ENCODE measurements around the gene PADI1.

Gene PADI1

DNA sequence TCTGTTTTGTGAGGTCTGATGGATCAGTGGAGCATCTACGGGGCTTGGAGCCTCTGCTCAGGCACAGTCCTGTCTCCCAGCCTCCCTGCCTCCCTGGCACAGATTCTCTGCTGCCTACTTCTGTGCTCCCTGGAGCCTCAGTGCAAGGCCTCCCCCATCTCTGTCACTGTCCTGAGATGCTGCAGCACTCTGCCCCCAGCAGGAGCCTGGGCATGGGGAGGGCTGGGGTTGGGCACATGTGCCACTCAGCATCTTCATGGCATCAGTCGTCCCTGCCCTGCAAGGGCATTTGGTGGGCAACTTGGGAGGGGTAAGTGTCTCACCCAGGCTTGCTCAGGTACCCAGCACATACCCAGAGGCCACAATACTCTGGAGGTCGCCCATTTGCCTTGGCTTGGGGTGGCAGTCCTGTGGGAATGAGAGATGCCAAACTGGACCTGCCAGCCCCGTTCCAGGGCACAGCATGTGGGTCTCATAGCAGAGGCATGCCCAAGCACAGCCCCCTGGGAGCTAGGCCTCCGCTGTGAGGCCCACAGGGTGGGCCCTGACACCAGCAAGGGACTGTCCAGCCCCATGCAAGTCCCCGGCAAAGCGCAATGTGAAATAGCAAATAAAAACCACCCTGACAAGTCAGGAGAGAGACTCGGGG lies 72.7 kb downstream of the PADI1 start:
- no peaks in the 10 kb centered on the region for H3K9me3 ChIP-seq (ENCODE audit: low read depth, low read length)
- no peak overlapping the region for H3K9ac ChIP-seq (ENCODE audit: insufficient read length)
- DNase-seq (ENCODE audit: low read depth, low spot score): no peak
- no peaks in the 10 kb centered on the region for H3K36me3 ChIP-seq (ENCODE audit: insufficient read depth, low read length)
- H3K27ac ChIP-seq: no peak overlapping the region
- TF ChIP-seq FOXP2 (optimal IDR thresholded peaks at IDR 0.05; ENCODE audit: control extremely low read depth, extremely low read length, insufficient read depth) (no peak), POLR2AphosphoS5 (IDR thresholded peaks at IDR 0.05; ENCODE audit: borderline replicate concordance, low read depth, low read length) (no peak), EZH2 (IDR thresholded peaks at IDR 0.05) (no peak)
- H3K4me3 ChIP-seq: no peak overlapping the region

DNA sequence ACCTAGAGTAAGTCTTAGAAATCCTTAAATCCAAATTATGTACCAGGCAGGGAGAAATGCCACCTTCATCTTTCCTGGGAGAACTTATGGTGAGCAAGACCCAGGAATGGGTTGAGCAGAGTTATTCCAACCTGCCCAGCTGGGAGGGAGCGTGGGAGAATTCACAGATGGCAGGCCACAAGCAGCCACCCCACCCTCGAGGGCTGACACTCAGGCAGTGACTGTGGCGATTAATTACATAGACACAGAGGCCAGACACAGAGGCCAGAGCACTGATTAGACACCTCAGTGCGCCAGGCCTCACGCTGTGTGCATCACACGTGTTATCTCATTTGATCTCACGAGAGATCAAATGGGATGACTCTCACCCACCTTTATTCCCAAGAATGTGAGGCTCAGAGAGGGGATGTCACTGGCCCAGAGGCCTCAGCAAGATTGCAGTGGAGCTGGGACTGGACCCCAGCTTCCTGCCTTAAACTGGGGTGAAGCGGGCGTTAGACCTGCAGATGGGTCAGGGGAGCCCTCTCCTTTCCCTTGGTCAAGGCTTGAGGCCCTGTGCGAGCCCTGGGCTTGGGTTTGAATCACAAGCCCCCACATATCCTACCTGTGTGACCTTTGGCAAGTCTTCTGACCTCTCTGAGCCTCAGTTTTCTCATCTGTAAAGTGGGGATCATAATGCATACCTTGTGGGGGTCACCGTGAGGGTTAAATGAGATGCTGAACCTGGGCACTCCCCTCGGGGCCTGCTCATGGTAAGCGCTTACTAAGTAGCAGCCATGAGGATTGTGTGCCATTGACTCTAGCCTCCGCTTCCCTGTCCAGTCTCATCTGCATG lies 74.3 kb downstream of the PADI1 start:
- TF ChIP-seq POLR2AphosphoS5 (IDR thresholded peaks at IDR 0.05; ENCODE audit: borderline replicate concordance, low read depth, low read length) (no peak), FOXP2 (optimal IDR thresholded peaks at IDR 0.05; ENCODE audit: control extremely low read depth, extremely low read length, insufficient read depth) (no peak), EZH2 (IDR thresholded peaks at IDR 0.05) (no peak)
- no peak for DNase-seq (ENCODE audit: low read depth, low spot score)
- Histone ChIP-seq H3K9ac (ENCODE audit: insufficient read length) (no peak overlapping the region), H3K36me3 (ENCODE audit: insufficient read depth, low read length) (no peaks in the 10 kb centered on the region), H3K9me3 (ENCODE audit: low read depth, low read length) (no peaks in the 10 kb centered on the region), H3K27ac (no peak overlapping the region), H3K4me3 (no peak overlapping the region)

DNA sequence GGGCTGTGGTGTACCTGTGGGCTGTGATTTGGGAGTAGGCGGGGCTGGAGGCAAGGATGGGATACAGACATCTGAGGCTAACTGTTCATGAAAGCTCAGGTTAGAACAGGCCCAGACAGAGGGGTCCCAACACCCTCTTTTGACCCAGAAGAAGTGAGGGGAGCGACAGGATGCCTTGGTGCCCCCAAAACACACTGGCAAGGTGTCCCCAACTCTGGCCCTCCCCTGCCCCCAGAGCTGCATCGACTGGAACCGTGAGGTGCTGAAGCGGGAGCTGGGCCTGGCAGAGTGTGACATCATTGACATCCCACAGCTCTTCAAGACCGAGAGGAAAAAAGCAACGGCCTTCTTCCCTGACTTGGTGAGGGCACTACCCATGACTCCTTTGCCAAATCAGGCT lies 75.5 kb downstream of the PADI1 start:
- no peak for DNase-seq (ENCODE audit: low read depth, low spot score)
- no peak overlapping the region for H3K4me3 ChIP-seq
- H3K36me3 ChIP-seq (ENCODE audit: insufficient read depth, low read length): no peaks in the 10 kb centered on the region
- no peaks in the 10 kb centered on the region for H3K9me3 ChIP-seq (ENCODE audit: low read depth, low read length)
- no peak overlapping the region for H3K9ac ChIP-seq (ENCODE audit: insufficient read length)
- no peak overlapping the region for H3K27ac ChIP-seq
- no peak for TF ChIP-seq EZH2 (IDR thresholded peaks at IDR 0.05)
- TF ChIP-seq FOXP2 (optimal IDR thresholded peaks at IDR 0.05; ENCODE audit: control extremely low read depth, extremely low read length, insufficient read depth): no peak
- no peak for TF ChIP-seq POLR2AphosphoS5 (IDR thresholded peaks at IDR 0.05; ENCODE audit: borderline replicate concordance, low read depth, low read length)

DNA sequence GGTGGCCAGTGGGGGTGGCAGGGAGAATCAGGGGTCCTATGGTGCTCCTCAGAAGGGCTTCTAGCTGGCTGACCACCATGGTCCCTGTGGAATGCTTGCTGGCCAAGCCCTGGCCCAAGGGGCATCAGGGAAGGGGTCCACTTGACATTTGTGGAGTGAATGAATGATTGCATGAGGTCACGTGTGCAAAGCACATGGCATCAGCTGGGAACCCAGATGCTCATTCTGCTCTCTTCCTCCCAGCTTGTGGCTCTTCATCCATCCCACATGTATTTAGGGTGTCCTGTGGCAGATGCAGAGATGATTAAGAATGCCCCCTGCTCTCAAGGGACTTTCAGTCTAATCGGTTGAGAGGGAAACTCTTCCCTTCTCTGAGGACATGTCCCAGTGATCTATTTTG lies 76.0 kb downstream of the PADI1 start:
- H3K9me3 ChIP-seq (ENCODE audit: low read depth, low read length): no peaks in the 10 kb centered on the region
- no peak overlapping the region for H3K9ac ChIP-seq (ENCODE audit: insufficient read length)
- no peak for TF ChIP-seq EZH2 (IDR thresholded peaks at IDR 0.05)
- TF ChIP-seq POLR2AphosphoS5 (IDR thresholded peaks at IDR 0.05; ENCODE audit: borderline replicate concordance, low read depth, low read length): no peak
- no peak for TF ChIP-seq FOXP2 (optimal IDR thresholded peaks at IDR 0.05; ENCODE audit: control extremely low read depth, extremely low read length, insufficient read depth)
- no peak overlapping the region for H3K4me3 ChIP-seq
- DNase-seq (ENCODE audit: low read depth, low spot score): no peak
- no peaks in the 10 kb centered on the region for H3K36me3 ChIP-seq (ENCODE audit: insufficient read depth, low read length)
- H3K27ac ChIP-seq: no peak overlapping the region

DNA sequence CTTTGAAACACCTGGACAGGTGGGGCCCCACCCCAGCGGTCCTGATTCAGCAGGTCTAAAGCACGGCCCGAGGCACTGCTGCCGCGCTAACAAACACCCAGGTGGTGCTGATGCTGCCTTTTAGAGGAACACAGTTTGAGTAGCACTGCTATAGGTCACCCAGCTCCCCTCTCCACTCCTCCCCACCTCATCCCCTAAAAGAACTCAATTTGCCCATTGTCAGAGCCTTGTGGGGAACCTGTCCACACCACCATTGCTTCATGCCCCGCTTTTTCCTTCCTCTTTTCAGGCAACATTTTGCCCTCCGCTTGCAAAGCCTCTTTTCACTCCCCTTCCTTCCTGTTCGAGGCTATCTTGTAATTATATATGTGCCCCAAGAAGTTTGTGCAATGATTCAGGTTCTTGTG lies 76.8 kb downstream of the PADI1 start:
- Histone ChIP-seq H3K27ac (no peak overlapping the region), H3K4me3 (no peak overlapping the region), H3K9ac (ENCODE audit: insufficient read length) (no peak overlapping the region), H3K9me3 (ENCODE audit: low read depth, low read length) (no peaks in the 10 kb centered on the region), H3K36me3 (ENCODE audit: insufficient read depth, low read length) (no peaks in the 10 kb centered on the region)
- TF ChIP-seq EZH2 (IDR thresholded peaks at IDR 0.05) (no peak), POLR2AphosphoS5 (IDR thresholded peaks at IDR 0.05; ENCODE audit: borderline replicate concordance, low read depth, low read length) (no peak), FOXP2 (optimal IDR thresholded peaks at IDR 0.05; ENCODE audit: control extremely low read depth, extremely low read length, insufficient read depth) (no peak)
- DNase-seq (ENCODE audit: low read depth, low spot score): no peak

DNA sequence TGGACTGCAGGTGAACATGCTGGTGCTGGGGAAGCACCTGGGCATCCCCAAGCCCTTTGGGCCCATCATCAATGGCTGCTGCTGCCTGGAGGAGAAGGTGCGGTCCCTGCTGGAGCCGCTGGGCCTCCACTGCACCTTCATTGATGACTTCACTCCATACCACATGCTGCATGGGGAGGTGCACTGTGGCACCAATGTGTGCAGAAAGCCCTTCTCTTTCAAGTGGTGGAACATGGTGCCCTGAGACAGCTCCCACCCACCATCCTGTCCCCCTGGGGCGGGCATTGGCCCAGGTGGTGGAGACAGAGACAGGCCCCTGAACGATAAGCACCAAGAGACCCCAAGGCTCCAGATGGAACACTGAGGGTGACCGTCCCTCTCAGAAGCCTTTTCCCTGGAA lies 77.9 kb downstream of the PADI1 start:
- Histone ChIP-seq H3K36me3 (ENCODE audit: insufficient read depth, low read length) (no peaks in the 10 kb centered on the region), H3K9ac (ENCODE audit: insufficient read length) (no peak overlapping the region), H3K9me3 (ENCODE audit: low read depth, low read length) (no peaks in the 10 kb centered on the region), H3K27ac (no peak overlapping the region), H3K4me3 (no peak overlapping the region)
- DNase-seq (ENCODE audit: low read depth, low spot score): no peak
- TF ChIP-seq POLR2AphosphoS5 (IDR thresholded peaks at IDR 0.05; ENCODE audit: borderline replicate concordance, low read depth, low read length): no peak
- no peak for TF ChIP-seq FOXP2 (optimal IDR thresholded peaks at IDR 0.05; ENCODE audit: control extremely low read depth, extremely low read length, insufficient read depth)
- TF ChIP-seq EZH2 (IDR thresholded peaks at IDR 0.05): no peak

DNA sequence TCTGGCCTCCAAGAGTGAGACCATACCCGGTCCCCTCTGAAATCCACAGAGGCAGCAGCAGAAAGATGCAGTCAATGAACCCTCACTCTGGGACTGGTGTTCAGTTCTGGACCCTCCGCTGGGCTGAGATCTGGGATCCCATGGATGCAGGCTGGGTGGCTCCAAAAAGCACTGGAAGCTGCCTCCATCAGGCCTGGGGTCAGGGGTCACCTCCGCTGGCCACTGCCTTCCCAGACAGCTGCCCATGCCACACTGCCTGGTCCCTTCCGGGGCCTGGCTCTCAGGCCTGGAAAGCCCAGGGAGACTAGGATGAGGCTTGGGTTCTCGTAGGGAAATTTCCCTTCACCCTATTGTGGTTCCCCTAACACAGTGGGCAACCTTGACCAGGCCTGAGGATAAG lies 81.7 kb downstream of the PADI1 start:
- Histone ChIP-seq H3K27ac (no peak overlapping the region), H3K9me3 (ENCODE audit: low read depth, low read length) (no peaks in the 10 kb centered on the region), H3K9ac (ENCODE audit: insufficient read length) (no peak overlapping the region), H3K36me3 (ENCODE audit: insufficient read depth, low read length) (no peaks in the 10 kb centered on the region), H3K4me3 (no peak overlapping the region)
- DNase-seq (ENCODE audit: low read depth, low spot score): no peak
- TF ChIP-seq POLR2AphosphoS5 (IDR thresholded peaks at IDR 0.05; ENCODE audit: borderline replicate concordance, low read depth, low read length) (no peak), FOXP2 (optimal IDR thresholded peaks at IDR 0.05; ENCODE audit: control extremely low read depth, extremely low read length, insufficient read depth) (no peak), EZH2 (IDR thresholded peaks at IDR 0.05) (no peak)

DNA sequence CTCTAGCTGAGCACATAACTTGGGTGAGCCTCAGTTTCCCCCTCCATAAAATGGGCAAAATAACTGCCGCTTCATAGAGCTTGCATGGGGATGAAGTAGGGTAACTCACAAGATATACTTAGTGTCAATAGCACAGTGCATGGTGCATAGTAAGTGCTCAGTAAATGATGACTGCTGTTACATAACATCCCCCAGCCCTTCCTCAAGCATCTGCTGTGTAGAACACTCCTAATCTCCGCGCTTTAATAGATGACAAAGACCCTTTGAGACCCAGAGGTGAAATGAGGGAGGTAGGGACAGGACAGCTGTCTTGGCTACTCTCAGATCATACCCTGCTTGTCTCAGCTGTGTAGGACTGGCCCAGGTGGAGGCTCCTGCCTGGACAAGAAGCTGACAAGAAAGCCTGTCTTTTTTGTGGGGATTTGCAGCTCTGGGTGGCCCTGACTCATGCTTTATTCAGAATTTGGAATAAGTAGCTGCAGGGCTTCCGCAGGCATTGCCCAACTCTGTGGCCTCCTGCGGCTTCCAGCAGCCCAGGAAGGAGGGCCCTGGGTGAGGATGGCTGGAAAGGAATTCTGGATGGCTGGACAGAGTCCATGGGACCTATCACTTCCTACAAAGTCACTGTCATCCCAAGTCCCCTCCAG lies 82.3 kb downstream of the PADI1 start:
- no peaks in the 10 kb centered on the region for H3K36me3 ChIP-seq (ENCODE audit: insufficient read depth, low read length)
- no peaks in the 10 kb centered on the region for H3K9me3 ChIP-seq (ENCODE audit: low read depth, low read length)
- TF ChIP-seq FOXP2 (optimal IDR thresholded peaks at IDR 0.05; ENCODE audit: control extremely low read depth, extremely low read length, insufficient read depth) (no peak), EZH2 (IDR thresholded peaks at IDR 0.05) (no peak), POLR2AphosphoS5 (IDR thresholded peaks at IDR 0.05; ENCODE audit: borderline replicate concordance, low read depth, low read length) (no peak)
- H3K27ac ChIP-seq: peak overlapping the region; percentile 12
- no peak overlapping the region for H3K9ac ChIP-seq (ENCODE audit: insufficient read length)
- peak; percentile 26 for DNase-seq (ENCODE audit: low read depth, low spot score)
- H3K4me3 ChIP-seq: no peak overlapping the region
